NCI-H2081 (cell line): ENCODE data around the gene EN1.

Experiments used
- DNase-seq, 2 experiments: peaks; one replicate each; lab custom pipeline; 2025; lab: John Stamatoyannopoulos, UW

The EN1 gene

DNA sequence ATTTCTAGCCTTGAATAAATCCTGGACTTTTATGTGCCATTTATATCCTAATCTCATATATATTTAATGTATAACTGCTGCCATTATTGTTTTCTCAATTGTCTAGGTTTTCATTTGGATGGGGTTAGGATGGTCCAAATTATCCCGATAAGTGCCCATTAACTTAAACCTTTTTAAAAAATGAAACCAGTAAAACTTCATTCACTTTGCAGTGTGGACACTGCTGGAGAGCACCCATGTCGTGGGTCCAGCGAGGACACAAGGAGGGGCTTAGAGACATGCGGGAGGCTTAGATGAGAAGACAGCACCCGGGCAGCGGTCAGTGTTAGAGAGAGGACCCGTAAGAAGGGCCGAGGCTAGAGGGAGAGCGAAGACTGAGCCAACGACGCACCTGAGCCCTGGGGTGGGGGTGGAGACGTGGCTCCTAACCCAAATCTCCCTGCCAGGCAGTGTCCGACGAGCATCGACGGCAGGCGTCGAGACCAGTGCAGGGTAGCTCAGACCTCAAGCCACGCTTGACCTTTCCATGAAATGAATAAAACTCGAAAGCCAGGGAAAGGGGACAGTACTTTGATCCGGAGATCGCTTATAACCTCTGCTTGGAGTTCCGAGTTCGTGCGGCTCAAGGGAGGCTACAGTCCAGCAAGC is 9.0 kb upstream of the EN1 start:
- DNase-seq, result no peak

- peak; percentile 72 to 74 for DNase-seq
Observed at GRCh38 chr2:118855451-118856279, 8.2 kb upstream of the EN1 start.

DNA sequence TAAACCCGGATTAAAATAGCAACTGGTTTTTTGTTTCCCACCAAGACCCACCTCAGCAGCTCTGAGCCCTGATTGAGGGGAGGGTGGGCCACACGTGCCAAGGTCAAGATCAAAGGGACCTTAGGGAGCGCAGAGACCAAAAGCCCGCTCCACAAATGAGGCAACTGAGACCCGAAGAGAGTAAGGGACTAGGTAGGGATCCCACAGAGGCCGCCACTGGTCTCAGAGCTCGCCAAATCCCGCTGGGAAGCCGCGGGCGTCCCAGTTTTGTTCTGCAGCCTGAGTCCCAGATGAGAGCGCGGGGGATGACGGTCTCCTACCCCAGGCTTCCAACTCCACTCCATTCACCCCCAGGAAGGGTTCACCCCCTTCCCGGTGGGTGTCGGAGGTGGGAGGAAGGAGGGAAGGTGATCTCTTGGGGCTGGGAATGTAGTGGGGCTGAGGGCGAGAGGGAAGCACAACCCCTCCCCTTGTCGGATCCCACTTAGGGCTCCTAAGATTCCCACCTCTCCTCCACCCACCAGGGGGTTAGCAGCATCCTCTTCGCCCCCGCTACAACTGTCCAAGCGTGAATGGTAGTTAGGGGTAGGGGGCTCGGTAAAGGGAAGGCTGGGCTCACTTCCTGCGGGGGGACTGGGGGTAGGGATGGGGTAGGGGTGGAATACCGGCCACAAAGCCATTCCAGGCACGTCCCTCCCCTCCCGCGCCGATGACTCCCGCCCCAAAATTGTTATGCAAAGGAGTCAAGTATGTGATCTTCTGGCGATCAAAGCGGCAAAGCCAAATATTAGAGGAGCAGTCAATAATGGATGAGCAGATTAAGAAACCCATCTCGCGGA is 7.3 kb upstream of the EN1 start:
- no peak for DNase-seq

DNA sequence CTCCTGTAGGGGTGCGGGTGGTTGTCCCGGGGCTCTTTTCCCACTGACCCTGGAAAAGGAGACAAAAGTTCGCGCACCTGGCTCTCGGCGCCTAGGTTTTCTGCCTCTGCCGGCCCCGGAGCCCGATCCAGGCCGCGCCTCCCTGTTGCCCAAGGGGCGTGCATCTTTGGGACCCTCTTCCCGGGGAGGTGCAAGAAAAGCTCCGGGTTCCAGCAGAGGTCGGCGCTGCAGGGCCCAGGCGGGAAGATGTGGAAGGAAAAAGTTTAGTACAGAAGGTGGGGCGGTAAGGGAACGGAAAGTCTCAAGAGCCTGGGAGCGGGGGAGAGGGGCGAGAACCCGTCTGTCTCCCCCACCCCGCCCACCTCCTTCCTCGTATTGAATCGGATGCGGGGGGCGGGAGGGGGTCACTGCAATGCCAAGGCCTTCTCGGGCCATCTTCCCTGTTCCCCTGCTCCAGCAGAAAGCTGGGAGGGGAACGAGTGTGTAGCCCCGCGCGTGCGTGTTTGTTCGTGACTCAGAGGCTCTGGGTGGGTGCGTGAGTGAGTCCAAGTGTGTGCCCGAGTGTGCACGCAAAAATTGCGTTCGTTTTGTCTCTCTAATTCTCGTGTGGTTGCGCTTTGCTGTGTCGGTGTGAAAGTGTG is 6.3 kb upstream of the EN1 start:
- DNase-seq, result no peak

- DNase-seq, result no peak
Observed at GRCh38 chr2:118853129-118853640, 5.7 kb upstream of the EN1 start.

DNA sequence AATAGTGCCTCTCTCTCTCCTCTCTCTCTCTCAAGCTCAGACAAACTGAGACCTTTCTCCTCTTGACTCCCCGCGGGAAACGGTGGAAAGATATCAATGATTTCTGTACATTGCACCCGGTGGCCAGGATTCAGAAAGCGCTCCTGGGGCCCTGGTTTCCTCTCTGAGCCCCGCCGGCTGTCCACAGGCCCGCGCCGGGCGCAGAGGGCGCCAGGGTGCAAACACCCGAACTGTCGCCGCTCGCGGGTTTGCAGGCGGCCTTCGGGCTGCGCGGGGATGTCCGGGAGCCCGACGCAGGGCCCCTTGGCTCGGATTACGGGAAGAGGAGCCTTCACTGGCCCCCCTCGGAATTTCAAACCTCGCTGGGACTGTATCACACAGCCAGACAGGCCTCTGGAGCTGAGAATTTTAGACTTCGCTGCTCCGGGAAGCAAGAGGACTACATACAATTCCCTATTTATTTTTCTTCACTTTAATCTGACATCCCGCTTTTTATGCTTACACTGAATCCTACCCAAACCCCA is 5.2 kb upstream of the EN1 start:
- DNase-seq, result no peak

- DNase-seq, result no peak
Observed at GRCh38 chr2:118851650-118852049, 4.2 kb upstream of the EN1 start.

DNA sequence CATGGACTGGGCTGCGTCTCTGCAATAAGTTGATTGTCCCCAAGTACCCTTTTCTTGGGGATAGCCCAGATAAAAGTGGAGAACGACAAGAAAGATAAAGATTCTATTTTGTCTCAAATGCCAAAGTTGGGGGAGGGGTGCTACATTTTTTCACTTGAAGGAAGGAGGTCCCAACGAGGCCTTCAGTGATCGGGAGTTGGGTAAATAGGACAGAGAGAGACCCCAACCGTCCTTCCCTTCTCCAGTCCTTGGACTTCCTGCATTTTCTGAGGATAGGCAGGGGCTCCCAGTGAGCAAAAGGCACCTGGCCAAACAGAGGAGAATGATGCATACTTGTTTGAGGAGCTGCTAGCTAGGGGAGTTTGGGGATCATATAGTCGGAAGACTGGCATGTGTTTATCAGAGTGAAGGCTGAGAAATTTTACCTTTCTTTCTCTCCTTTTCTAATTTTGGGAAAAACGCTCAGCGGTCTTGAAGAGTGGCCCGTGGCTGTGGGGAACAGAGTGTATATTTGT is 3.5 kb upstream of the EN1 start:
- no peak for DNase-seq

GRCh38 chr2:118850168-118850900 is 2.9 kb upstream of the EN1 start:
- no peak for DNase-seq

- DNase-seq, result no peak
Observed at GRCh38 chr2:118849226-118850167, 2.0 kb upstream of the EN1 start.

GRCh38 chr2:118848381-118849225 is 1.2 kb upstream of the EN1 start:
- DNase-seq, result no peak

- DNase-seq, result peak in 1 of 2 experiments; percentile 27
Observed at GRCh38 chr2:118847762-118848172, 319 bp upstream of the EN1 start.

- DNase-seq, result no peak
Observed at GRCh38 chr2:118846442-118846952, 951 bp downstream of the EN1 start.

DNA sequence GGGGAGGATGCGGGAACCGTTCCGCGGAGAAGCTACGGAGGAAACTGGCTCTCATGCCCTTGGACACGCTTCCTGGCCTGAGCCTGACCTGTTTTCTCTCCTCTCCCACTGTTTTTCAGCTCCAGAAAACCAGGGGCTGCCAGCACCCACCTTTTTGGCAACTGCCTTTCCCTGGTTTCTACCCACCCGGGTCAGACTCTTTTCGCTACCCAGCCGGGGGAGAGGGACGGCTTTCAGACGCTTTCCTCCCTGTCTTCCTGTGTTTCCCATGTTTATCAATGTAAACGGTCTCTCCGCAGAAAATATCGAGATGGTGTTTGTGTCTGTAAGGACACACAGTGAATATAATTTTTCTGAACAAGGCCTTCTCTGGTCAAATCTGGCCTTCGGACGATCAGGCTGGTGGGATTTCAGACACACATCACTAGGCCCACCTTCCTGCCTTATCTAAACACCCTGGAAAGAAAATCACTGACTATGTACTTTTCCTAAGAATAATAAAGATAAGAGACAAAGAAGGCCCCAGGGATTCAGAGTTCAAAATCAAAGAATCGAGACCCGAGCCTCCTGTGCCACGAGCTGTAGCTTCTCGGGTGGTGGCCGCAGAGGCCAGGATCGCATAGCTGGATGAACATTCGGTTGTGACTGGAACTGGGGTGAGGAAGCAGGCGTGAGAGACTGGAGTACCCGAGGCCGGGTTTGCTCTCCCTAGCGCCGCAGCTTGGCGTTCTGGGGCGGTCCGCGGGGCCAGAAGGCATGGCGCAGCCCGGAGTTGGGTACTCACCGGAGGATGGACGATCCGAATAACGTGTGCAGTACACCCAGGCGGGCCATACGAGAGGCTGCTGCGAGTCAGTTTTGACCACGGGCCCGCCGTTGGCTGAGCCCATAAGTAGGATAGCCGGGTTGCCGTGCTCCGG is 1.7 kb downstream of the EN1 start:
- DNase-seq, result no peak

- DNase-seq, result no peak
Observed at GRCh38 chr2:118845005-118845521, 2.4 kb downstream of the EN1 start.

GRCh38 chr2:118844261-118845004 is 3.0 kb downstream of the EN1 start:
- no peak for DNase-seq
